HepG2 (cell line): ENCODE measurements around the gene ZNF687. TPM values are rescaled to one million over a fixed set of nuclear protein-coding genes. Genes with fewer than 3 reads are reported as not detected.

ENCODE experiments used
- ATAC-seq: fragments of 200-7000 bp; cut with Tn5 transposase; 3 replicates; pipeline ENCODE4 v1.9.1; 2020; ENCODE audit warnings: mild to moderate bottlenecking, moderate library complexity
- BruUV-seq: library from RNA; stranded (reverse); fragments of 400-500 nt; replicated peaks from 2 replicates; lab custom pipeline; 2021; lab: Mats Ljungman, UMichigan
- CTCF ChIA-PET: fragments of 300-600 bp; formaldehyde crosslinking; extraction: SDS; loops from one replicate; lab custom pipeline; 2021; ENCODE audit warnings: low total read pairs, inconsistent platforms, low intra/inter-chr PET ratio; lab: Yijun Ruan, JAX
- POLR2A ChIA-PET: fragments of 350-600 bp; sonication (Branson Sonifier 250); formaldehyde crosslinking; loops from one replicate; lab custom pipeline; 2020; ENCODE audit warnings: antibody characterized with exemption, inconsistent platforms; lab: Yijun Ruan, JAX
- DNase-seq: peaks from one replicate; pipeline ENCODE4 v3.0.0-alpha.2; 2015; ENCODE audit warnings: low spot score
- FAIRE-seq: peaks from 3 replicates; lab custom pipeline; 2011; peaks lifted over from hg19 to GRCh38; lab: Jason Lieb, UNC
- H2AFZ ChIP-seq: one replicate; pipeline ENCODE4 v1.6.1; 2011; ENCODE audit warnings: low read length, inconsistent platforms
- H3K27ac ChIP-seq: fragments of 300-600 bp; 3 replicates; pipeline ENCODE4 v1.8.0; 2011; ENCODE audit warnings: mixed run types, mild to moderate bottlenecking, mixed read lengths, low read length, inconsistent platforms; ENCODE audit not compliant: insufficient read depth; ENCODE audit errors: extremely low read length
- H3K27me3 ChIP-seq, 2 experiments: fragments of 200-600 bp in 1 of 2; 2 replicates in 1 of 2; 3 replicates in 1 of 2; pipeline versions ENCODE4 v1.6.0 to v1.8.0; 2011; ENCODE audit warnings: low read length in 2 of 2, mild to moderate bottlenecking in 2 of 2, moderate library complexity in 2 of 2, inconsistent platforms in 1 of 2; ENCODE audit not compliant: insufficient read depth in 2 of 2, control insufficient read depth in 1 of 2
- H3K36me3 ChIP-seq, 2 experiments: fragments of 200-600 bp in 1 of 2; replicated peaks in 1 of 2; 2 replicates in 1 of 2; 3 replicates in 1 of 2; pipeline versions ENCODE4 v1.5.1 to v1.8.0; 2011; ENCODE audit warnings: low read length in 2 of 2, inconsistent platforms in 1 of 2; ENCODE audit not compliant: insufficient read depth in 2 of 2, control insufficient read depth in 1 of 2
- H3K4me1 ChIP-seq: 2 replicates; pipeline ENCODE4 v1.5.1; 2012; ENCODE audit warnings: low read length, inconsistent platforms; ENCODE audit not compliant: insufficient read depth
- H3K4me2 ChIP-seq: 2 replicates; pipeline ENCODE4 v1.6.0; 2011; ENCODE audit warnings: low read depth, low read length, inconsistent platforms
- H3K4me3 ChIP-seq, 3 experiments: fragments of 200-600 bp in 1 of 3; sonication (generic), shearing (Covaris generic) in 1 of 3; replicated peaks in 1 of 3; 2 replicates each; pipeline ENCODE4 v1.5.1; 2011 to 2016; ENCODE audit warnings: low read length in 3 of 3, inconsistent platforms in 2 of 3, low read depth in 2 of 3, mild to moderate bottlenecking in 2 of 3, control low read depth in 1 of 3, mixed read lengths in 1 of 3; ENCODE audit not compliant: insufficient read depth in 1 of 3
- H3K79me2 ChIP-seq: one replicate; pipeline ENCODE4 v1.6.1; 2011; ENCODE audit warnings: low read length, inconsistent platforms; ENCODE audit not compliant: insufficient read depth
- H3K9ac ChIP-seq: 2 replicates; pipeline ENCODE4 v1.6.0; 2011; ENCODE audit warnings: mild to moderate bottlenecking, low read depth, low read length, inconsistent platforms; ENCODE audit not compliant: insufficient read depth
- H3K9me3 ChIP-seq: 2 replicates; pipeline ENCODE4 v1.5.1; 2012; ENCODE audit warnings: mild to moderate bottlenecking, low read length
- H4K20me1 ChIP-seq: 2 replicates; pipeline ENCODE4 v1.6.0; 2011; ENCODE audit warnings: inconsistent platforms, mild to moderate bottlenecking, low read length, moderate library complexity; ENCODE audit not compliant: insufficient read depth
- ATRX ChIP-seq: sonication (generic); formaldehyde crosslinking; IDR thresholded peaks from 2 replicates; pipeline ENCODE4 v1.4.0; 2020; ENCODE audit warnings: missing genetic modification reagents, borderline replicate concordance
- DMAP1 ChIP-seq: IDR thresholded peaks from 2 replicates; pipeline ENCODE4 v1.6.1; 2016
- FOSL1 ChIP-seq: sonication (generic); formaldehyde crosslinking; IDR thresholded peaks from 2 replicates; pipeline ENCODE4 v1.9.0; 2021; ENCODE audit warnings: missing genetic modification reagents, borderline replicate concordance
- FOXA3 ChIP-seq: IDR thresholded peaks from 2 replicates; pipeline ENCODE4 v1.6.1; 2016; ENCODE audit warnings: missing genetic modification reagents, missing compliant biosample characterization
- FOXK1 ChIP-seq: sonication (generic); formaldehyde crosslinking; IDR thresholded peaks from 2 replicates; pipeline ENCODE4 v1.4.0; 2020; ENCODE audit warnings: low read depth, missing genetic modification reagents, borderline replicate concordance
- FOXO1 ChIP-seq: sonication (generic); formaldehyde crosslinking; IDR thresholded peaks from 2 replicates; pipeline ENCODE4 v1.4.0; 2020; ENCODE audit warnings: missing genetic modification reagents
- HDAC6 ChIP-seq: fragments of 200-600 bp; sonication (generic); IDR thresholded peaks from 2 replicates; pipeline ENCODE4 v1.7.0; 2017; ENCODE audit warnings: mild to moderate bottlenecking, antibody characterized with exemption, low read length, low read depth
- HNRNPLL ChIP-seq: fragments of 200-400 bp; formaldehyde crosslinking; IDR thresholded peaks from 2 replicates; pipeline ENCODE4 v1.6.1; 2017; ENCODE audit warnings: mild to moderate bottlenecking, low read depth, low read length; ENCODE audit not compliant: poor library complexity, severe bottlenecking
- NCOR1 ChIP-seq: fragments of 200-600 bp; sonication (generic); IDR thresholded peaks from 2 replicates; pipeline ENCODE4 v1.7.0; 2017; ENCODE audit warnings: antibody characterized with exemption, low read length, borderline replicate concordance
- NFYB ChIP-seq: sonication (generic); formaldehyde crosslinking; IDR thresholded peaks from 2 replicates; pipeline ENCODE4 v1.4.0; 2020; ENCODE audit warnings: missing genetic modification reagents
- SUZ12 ChIP-seq: fragments of 150-350 bp; IDR thresholded peaks from 2 replicates; pipeline ENCODE4 v1.6.1; 2014; ENCODE audit warnings: low read depth, low read length
- TEAD3 ChIP-seq: optimal IDR thresholded peaks from 2 replicates; pipeline ENCODE3; 2016; ENCODE audit warnings: borderline replicate concordance
- ZNF263 ChIP-seq: sonication (generic); formaldehyde crosslinking; IDR thresholded peaks from 2 replicates; pipeline ENCODE4 v1.4.0; 2020; ENCODE audit warnings: missing genetic modification reagents
- ZNF607 ChIP-seq: sonication (generic); formaldehyde crosslinking; IDR thresholded peaks from 2 replicates; pipeline ENCODE4 v1.5.1; 2020; ENCODE audit warnings: missing genetic modification reagents, mild to moderate bottlenecking, borderline replicate concordance
- ZNF766 ChIP-seq: sonication (generic); formaldehyde crosslinking; IDR thresholded peaks from 2 replicates; pipeline ENCODE4 v1.5.0; 2020; ENCODE audit warnings: missing genetic modification reagents, borderline replicate concordance
- ZNF772 ChIP-seq: sonication (generic); formaldehyde crosslinking; IDR thresholded peaks from 2 replicates; pipeline ENCODE4 v1.5.0; 2020; ENCODE audit warnings: mild to moderate bottlenecking, missing genetic modification reagents
- WGBS: methylation state at CpG from one replicate; pipeline ENCODE4 v1.1.6; 2017; ENCODE audit warnings: low lambda C conversion rate; 5-methylcytosine and 5-hydroxymethylcytosine counted together
- in situ Hi-C: cut with HindIII; loops from 2 replicates; pipeline ENCODE4 v1.10.0; 2017; ENCODE audit warnings: low pct_unique_long_range_greater_than_20kb; ENCODE audit not compliant: extremely low pct_ligation_motif_present
- intact Hi-C: fragments of 100-400 bp; cut with micrococcal nuclease; formaldehyde crosslinking; loops from one replicate; pipeline ENCODE4 v1.10.0; 2022; ENCODE audit not compliant: unreplicated experiment
- polyA plus RNA-seq, 8 experiments: library from polyadenylated mRNA; depleted of rRNA in 3 of 8; stranded (reverse) in 7 of 8; unstranded in 1 of 8; fragments of >200 nt; fragmentation: Illumina TruSeq in 4 of 8; extraction: Trizol in 4 of 8; gene quantifications; 2 replicates each; pipeline versions ENCODE4 v1.2.1 to v1.2.3, GENCODE V29; 2011 to 2016; ENCODE audit warnings: low read depth in 4 of 8, missing spikeins in 1 of 8, mixed read lengths in 1 of 8; ENCODE audit not compliant: insufficient read depth in 1 of 8
- total RNA-seq, 5 experiments: library from RNA; depleted of rRNA; stranded (reverse); fragments of >200 nt; fragmentation: Illumina TruSeq; extraction: Trizol; gene quantifications; 2 replicates each; pipeline ENCODE4 v1.2.3, GENCODE V29; 2016; ENCODE audit warnings: low read depth in 1 of 5
- TF ChIP-seq, protein P1 (sequence below): sonication (generic); formaldehyde crosslinking; IDR thresholded peaks from 2 replicates; pipeline ENCODE4 v1.8.0; 2022; ENCODE audit warnings: missing genetic modification reagents, mild to moderate bottlenecking, borderline replicate concordance
- TF ChIP-seq, protein P2 (sequence below): sonication (generic); formaldehyde crosslinking; IDR thresholded peaks from 2 replicates; pipeline ENCODE4 v1.5.0; 2020; ENCODE audit warnings: mild to moderate bottlenecking, missing genetic modification reagents, borderline replicate concordance
- TF ChIP-seq, protein P3 (sequence below): sonication (generic); formaldehyde crosslinking; IDR thresholded peaks from 2 replicates; pipeline ENCODE4 v1.4.0; 2020; ENCODE audit warnings: missing genetic modification reagents
- TF ChIP-seq, protein P4 (sequence below): sonication (generic); formaldehyde crosslinking; IDR thresholded peaks from 2 replicates; pipeline ENCODE4 v1.5.1; 2020; ENCODE audit warnings: missing genetic modification reagents, mild to moderate bottlenecking, borderline replicate concordance

Gene ZNF687
- total and polyA plus RNA-seq, 2 of the 13 experiments (the other 11 are each of a cell fraction or from before 2014, with no cell fraction given) = 14.1 to 16.5 TPM

DNA sequence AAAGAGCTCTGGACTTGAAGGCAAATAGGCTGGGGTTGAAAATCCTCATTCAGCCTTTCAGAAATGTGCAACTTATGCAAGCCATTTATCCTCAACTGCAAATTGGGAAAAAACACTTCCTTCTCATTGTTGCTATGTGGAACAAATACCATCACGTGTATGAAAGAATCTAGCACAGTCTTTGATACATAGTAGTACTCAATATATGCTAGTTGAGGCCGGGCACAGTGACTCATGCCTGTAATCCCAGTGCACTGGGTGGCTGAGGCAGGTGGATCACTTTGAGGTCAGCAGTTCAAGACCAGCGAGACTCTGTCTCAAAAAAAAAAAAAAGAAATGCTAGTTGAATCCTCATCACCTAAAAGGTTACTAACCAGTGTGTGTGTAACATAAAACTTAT lies 36.9 kb downstream of the ZNF687 start:
- Histone ChIP-seq H3K27ac (no peak overlapping the region), H3K36me3 (peaks cover 12 to 26% of the 10 kb centered on the region in 2 experiments), H4K20me1 (no peaks in the 10 kb centered on the region), H3K27me3 (no peaks in the 10 kb centered on the region), H3K79me2 (no peaks in the 10 kb centered on the region), H3K9me3 (no peaks in the 10 kb centered on the region), H3K4me3 (no peak overlapping the region), H2AFZ (no peak overlapping the region), H3K4me1 (no peaks in the 10 kb centered on the region), H3K4me2 (no peak overlapping the region), H3K9ac (no peak overlapping the region)
- FAIRE-seq (no peak), DNase-seq (no peak), ATAC-seq (no peak)
- intact Hi-C loops = no loop called here
- no TSS peak for BruUV-seq
- ChIA-PET POLR2A (no interaction called here), CTCF (no interaction called here)
- in situ Hi-C loops = no loop called here
- WGBS = 94% methylated on average over 3 of the region's 3 CpGs
- TF ChIP-seq ZNF772 (CRISPR knock-in tag) (no peak), FOXK1 (no peak), DMAP1 (CRISPR knock-in tag) (no peak), SUZ12 (no peak), FOXO1 (CRISPR knock-in tag) (no peak), ZNF263 (CRISPR knock-in tag) (no peak), ZNF607 (no peak), ZNF766 (CRISPR knock-in tag) (no peak), TEAD3 (CRISPR knock-in tag) (no peak), NFYB (CRISPR knock-in tag) (no peak), FOXA3 (CRISPR knock-in tag) (no peak), NCOR1 (no peak), HDAC6 (no peak), ATRX (CRISPR knock-in tag) (no peak), FOSL1 (no peak), HNRNPLL (no peak)
- TF ChIP-seq, protein P1, sequence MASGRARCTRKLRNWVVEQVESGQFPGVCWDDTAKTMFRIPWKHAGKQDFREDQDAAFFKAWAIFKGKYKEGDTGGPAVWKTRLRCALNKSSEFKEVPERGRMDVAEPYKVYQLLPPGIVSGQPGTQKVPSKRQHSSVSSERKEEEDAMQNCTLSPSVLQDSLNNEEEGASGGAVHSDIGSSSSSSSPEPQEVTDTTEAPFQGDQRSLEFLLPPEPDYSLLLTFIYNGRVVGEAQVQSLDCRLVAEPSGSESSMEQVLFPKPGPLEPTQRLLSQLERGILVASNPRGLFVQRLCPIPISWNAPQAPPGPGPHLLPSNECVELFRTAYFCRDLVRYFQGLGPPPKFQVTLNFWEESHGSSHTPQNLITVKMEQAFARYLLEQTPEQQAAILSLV (CRISPR knock-in tag) = no peak
- TF ChIP-seq, protein P2, sequence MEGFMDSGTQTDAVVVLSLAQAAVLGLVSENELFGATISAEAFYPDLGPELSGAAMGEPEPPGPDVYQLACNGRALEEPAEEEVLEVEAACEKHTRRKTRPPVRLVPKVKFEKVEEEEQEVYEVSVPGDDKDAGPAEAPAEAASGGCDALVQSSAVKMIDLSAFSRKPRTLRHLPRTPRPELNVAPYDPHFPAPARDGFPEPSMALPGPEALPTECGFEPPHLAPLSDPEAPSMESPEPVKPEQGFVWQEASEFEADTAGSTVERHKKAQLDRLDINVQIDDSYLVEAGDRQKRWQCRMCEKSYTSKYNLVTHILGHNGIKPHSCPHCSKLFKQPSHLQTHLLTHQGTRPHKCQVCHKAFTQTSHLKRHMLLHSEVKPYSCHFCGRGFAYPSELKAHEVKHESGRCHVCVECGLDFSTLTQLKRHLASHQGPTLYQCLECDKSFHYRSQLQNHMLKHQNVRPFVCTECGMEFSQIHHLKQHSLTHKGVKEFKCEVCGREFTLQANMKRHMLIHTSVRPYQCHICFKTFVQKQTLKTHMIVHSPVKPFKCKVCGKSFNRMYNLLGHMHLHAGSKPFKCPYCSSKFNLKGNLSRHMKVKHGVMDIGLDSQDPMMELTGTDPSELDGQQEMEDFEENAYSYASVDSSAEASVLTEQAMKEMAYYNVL = no peak
- TF ChIP-seq, protein P3, sequence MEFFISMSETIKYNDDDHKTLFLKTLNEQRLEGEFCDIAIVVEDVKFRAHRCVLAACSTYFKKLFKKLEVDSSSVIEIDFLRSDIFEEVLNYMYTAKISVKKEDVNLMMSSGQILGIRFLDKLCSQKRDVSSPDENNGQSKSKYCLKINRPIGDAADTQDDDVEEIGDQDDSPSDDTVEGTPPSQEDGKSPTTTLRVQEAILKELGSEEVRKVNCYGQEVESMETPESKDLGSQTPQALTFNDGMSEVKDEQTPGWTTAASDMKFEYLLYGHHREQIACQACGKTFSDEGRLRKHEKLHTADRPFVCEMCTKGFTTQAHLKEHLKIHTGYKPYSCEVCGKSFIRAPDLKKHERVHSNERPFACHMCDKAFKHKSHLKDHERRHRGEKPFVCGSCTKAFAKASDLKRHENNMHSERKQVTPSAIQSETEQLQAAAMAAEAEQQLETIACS = no peak
- TF ChIP-seq, protein P4, sequence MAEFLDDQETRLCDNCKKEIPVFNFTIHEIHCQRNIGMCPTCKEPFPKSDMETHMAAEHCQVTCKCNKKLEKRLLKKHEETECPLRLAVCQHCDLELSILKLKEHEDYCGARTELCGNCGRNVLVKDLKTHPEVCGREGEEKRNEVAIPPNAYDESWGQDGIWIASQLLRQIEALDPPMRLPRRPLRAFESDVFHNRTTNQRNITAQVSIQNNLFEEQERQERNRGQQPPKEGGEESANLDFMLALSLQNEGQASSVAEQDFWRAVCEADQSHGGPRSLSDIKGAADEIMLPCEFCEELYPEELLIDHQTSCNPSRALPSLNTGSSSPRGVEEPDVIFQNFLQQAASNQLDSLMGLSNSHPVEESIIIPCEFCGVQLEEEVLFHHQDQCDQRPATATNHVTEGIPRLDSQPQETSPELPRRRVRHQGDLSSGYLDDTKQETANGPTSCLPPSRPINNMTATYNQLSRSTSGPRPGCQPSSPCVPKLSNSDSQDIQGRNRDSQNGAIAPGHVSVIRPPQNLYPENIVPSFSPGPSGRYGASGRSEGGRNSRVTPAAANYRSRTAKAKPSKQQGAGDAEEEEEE (CRISPR knock-in tag) = no peak
